Calu3 (cell line): Measurements from ENCODE around the gene SLCO2A1. TPM values are rescaled to one million over a fixed set of nuclear protein-coding genes. Genes with fewer than 3 reads are reported as not detected.
A peak's percentile ranks its signal among the peaks of the same experiment; 100 is the strongest.

Experiments
- BruUV-seq: library from RNA; stranded (reverse); fragments of 400-500 nt; replicated peaks from 2 replicates; lab custom pipeline; 2021; lab: Mats Ljungman, UMichigan
- CTCF ChIA-PET: fragments of 300-600 bp; sonication (Branson Sonifier 250); formaldehyde crosslinking; loops from one replicate; lab custom pipeline; 2022; ENCODE audit warnings: antibody characterized with exemption; lab: Charles Lee
- DNase-seq: peaks from one replicate; pipeline ENCODE4 v3.0.0; 2022
- H3K27ac Mint-ChIP-seq: one replicate; pipeline ENCODE4 v1.8.0; 2022; ENCODE audit warnings: mixed read lengths; ENCODE audit not compliant: unreplicated experiment
- H3K27me3 Mint-ChIP-seq: one replicate; pipeline ENCODE4 v1.8.0; 2022; ENCODE audit warnings: mixed read lengths; ENCODE audit not compliant: unreplicated experiment
- H3K36me3 Mint-ChIP-seq: one replicate; pipeline ENCODE4 v1.8.0; 2022; ENCODE audit warnings: mild to moderate bottlenecking, moderate library complexity, mixed read lengths; ENCODE audit not compliant: insufficient read depth, unreplicated experiment
- H3K4me1 Mint-ChIP-seq: one replicate; pipeline ENCODE4 v1.8.0; 2022; ENCODE audit warnings: mild to moderate bottlenecking, low read depth, mixed read lengths; ENCODE audit not compliant: unreplicated experiment
- H3K4me3 Mint-ChIP-seq: one replicate; pipeline ENCODE4 v1.8.0; 2022; ENCODE audit warnings: mild to moderate bottlenecking, low read depth, moderate library complexity, mixed read lengths; ENCODE audit not compliant: unreplicated experiment
- H3K9me3 Mint-ChIP-seq: one replicate; pipeline ENCODE4 v1.8.0; 2022; ENCODE audit warnings: low read depth, mixed read lengths; ENCODE audit not compliant: unreplicated experiment
- intact Hi-C: fragments of 100-400 bp; cut with micrococcal nuclease; formaldehyde crosslinking; loops from one replicate; pipeline ENCODE4 v1.10.0; 2022; ENCODE audit not compliant: unreplicated experiment
- total RNA-seq: library from RNA; stranded (reverse); gene quantifications from 2 replicates; pipeline ENCODE4 v1.2.3, GENCODE V29; 2022
- TF ChIP-seq, protein P1 (sequence below): fragments of 200-600 bp; IDR thresholded peaks from one replicate; pipeline ENCODE4 v1.8.0; 2022; ENCODE audit warnings: antibody characterized with exemption; ENCODE audit not compliant: unreplicated experiment

Gene SLCO2A1
- total RNA-seq, 1 experiment from 2014 or later: not detected

DNA sequence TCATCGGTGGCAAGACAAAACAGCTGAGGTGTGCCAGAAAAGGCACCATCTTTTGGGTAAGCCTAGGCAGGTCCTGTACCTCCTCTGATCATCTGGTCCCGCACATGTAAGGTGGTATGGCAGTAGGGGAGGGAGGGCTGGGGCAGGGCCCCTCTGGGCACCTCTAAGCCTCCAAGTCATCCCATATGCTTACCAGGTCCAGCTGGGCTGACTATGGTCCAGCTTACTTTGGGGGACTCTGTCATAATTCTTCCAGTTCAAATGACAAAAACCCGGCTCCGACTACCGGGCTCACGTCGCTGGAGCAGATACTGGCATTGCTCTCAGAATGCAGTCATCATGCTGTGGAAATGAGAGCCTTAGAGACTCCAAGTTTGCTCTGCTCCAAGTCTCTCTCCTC is 132.2 kb downstream of the SLCO2A1 start:
- Mint-ChIP-seq H3K36me3 (peaks cover 8% of the 10 kb centered on the region), H3K27ac (no peak overlapping the region), H3K27me3 (peaks cover 98% of the 10 kb centered on the region), H3K4me1 (no peaks in the 10 kb centered on the region), H3K9me3 (no peaks in the 10 kb centered on the region), H3K4me3 (no peak overlapping the region)
- TF ChIP-seq, protein P1, sequence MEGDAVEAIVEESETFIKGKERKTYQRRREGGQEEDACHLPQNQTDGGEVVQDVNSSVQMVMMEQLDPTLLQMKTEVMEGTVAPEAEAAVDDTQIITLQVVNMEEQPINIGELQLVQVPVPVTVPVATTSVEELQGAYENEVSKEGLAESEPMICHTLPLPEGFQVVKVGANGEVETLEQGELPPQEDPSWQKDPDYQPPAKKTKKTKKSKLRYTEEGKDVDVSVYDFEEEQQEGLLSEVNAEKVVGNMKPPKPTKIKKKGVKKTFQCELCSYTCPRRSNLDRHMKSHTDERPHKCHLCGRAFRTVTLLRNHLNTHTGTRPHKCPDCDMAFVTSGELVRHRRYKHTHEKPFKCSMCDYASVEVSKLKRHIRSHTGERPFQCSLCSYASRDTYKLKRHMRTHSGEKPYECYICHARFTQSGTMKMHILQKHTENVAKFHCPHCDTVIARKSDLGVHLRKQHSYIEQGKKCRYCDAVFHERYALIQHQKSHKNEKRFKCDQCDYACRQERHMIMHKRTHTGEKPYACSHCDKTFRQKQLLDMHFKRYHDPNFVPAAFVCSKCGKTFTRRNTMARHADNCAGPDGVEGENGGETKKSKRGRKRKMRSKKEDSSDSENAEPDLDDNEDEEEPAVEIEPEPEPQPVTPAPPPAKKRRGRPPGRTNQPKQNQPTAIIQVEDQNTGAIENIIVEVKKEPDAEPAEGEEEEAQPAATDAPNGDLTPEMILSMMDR: no peak
- no peak for DNase-seq
- intact Hi-C loops: no loop called here
- BruUV-seq: no TSS peak
- CTCF ChIA-PET: interaction anchor here (1.7 kb wide), 1 partner anchor 14 kb away, joined by 4 read pairs; no protein-coding TSS in a partner anchor

DNA sequence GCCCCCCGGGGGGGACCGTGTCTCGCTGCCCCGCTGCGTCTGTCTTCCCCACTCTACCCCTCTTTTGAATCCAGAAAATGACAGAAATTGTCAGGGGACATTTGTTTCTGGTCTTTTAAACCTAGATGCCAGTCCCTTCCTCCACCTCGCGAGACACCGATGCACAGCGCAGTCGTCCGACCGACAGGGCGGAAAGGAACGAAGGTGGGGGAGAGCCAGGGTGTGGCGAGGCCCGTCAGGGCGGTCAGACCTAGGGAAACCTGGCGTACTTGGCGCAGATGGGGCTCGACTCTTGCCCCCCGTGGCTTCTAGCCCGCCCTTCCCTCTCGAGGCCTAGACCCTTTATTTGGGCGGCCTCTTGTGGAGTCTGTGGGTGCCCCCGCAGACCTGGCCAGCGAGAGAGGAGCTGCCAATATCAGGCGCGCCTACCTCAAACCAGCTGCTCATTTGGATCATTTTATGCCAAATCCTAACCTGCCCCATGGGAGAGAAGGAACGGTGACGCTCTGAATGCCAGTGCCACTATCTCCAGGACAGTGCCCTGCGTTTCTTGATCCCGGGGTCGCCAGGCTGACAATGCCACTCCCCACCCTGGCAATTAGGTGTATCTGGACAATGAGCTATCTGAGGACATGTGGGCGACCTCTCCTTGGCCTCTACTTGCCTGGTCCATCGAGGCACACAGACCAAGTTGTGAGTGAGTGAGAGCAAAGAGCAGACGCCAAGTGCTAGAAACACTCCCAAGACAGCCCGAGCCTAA is 133.5 kb downstream of the SLCO2A1 start:
- BruUV-seq: no TSS peak
- H3K27me3 Mint-ChIP-seq: peaks cover 98% of the 10 kb centered on the region
- H3K9me3 Mint-ChIP-seq: no peaks in the 10 kb centered on the region
- peaks cover 8% of the 10 kb centered on the region for H3K36me3 Mint-ChIP-seq
- intact Hi-C loops: no loop called here
- TF ChIP-seq, protein P1: no peak
- CTCF ChIA-PET: interaction anchor here (0.6 to 1.7 kb wide), 3 partner anchors 11 to 19 kb away, joined by 3 to 4 read pairs (median 3); no protein-coding TSS in a partner anchor
- no peaks in the 10 kb centered on the region for H3K4me1 Mint-ChIP-seq
- H3K4me3 Mint-ChIP-seq: peak overlapping the region; percentile 74
- no peak for DNase-seq
- no peak overlapping the region for H3K27ac Mint-ChIP-seq

DNA sequence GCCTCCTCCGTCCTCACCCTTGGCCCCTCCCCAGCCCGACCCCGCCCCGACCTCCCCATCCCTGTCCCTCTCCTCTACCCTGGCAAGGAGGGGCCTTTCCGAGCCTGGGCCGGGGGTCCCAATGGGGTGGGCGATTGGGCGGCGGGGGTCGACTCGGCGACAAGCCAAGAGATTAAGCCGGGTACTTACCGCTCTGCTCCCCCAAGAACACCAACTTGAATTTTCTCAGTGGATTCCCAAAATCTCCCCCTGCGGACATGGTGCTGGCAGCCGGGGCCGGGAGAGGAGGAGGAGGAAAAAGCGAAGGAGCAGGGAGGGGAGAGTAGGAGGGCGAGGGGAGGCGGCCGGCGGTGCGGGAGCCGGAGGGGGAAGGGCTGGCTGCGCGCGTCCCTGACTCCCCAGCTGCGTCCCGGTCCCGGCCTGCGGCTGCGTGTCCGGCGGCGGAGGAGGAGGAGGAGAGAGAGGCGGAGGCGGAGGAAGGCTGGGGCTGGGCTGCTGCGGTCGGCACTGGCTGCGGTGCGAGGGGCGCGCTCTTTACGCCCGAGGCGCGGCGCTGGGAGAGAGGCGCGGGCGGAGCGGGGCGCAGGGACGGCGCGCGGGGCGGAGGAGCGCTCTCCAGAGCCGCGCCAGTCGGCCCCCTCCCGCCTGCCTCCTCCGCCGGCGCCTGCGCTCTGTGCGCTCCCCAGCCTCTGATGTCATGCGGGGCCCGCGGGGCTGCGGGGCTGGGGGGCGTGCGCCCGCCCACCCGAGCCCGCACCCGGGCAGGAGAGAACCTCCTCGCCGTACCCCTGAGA is 134.3 kb downstream of the SLCO2A1 start, which contains the start of gene RAB6B:
Gene RAB6B, minus strand, starts transcription at position 675 of the 794 bp plus-strand sequence. Its CDS starts 416 bp downstream, at position 259.
- H3K4me1 Mint-ChIP-seq: no peaks in the 10 kb centered on the region
- no peak within 1 kb of the TSS for H3K27ac Mint-ChIP-seq
- CTCF ChIA-PET: interaction anchor here (0.7 to 1.1 kb wide), 2 partner anchors 317 to 785 kb away, joined by 3 to 4 read pairs; no protein-coding TSS in a partner anchor
- BruUV-seq: no TSS peak
- TF ChIP-seq, protein P1: no peak
- no peaks in the 10 kb centered on the region for H3K9me3 Mint-ChIP-seq
- DNase-seq: peak; percentile 57
- H3K4me3 Mint-ChIP-seq: peak within 1 kb of the TSS; percentile 74
- peaks cover 8% of the 10 kb centered on the region for H3K36me3 Mint-ChIP-seq
- intact Hi-C loops: no loop called here
- peaks cover 98% of the 10 kb centered on the region for H3K27me3 Mint-ChIP-seq
